ENCODE results near the gene PHRF1. TPM values are rescaled to one million over a fixed set of nuclear protein-coding genes. Genes with fewer than 3 reads are reported as not detected.
"Not testable (repeated sequence)": the region's sequence is repeated elsewhere in the genome, so short reads cannot be mapped to it uniquely, and the experiment has no call there.

PHRF1 gene
- total and polyA plus RNA-seq, 4 donors, result 2.4 to 25.2 (median 18.8) TPM

GRCh38 chr11:650482-650881, 74.2 kb downstream of the PHRF1 start:
- Histone ChIP-seq H3K27me3 (ENCODE audit: control insufficient read depth in 4 of 4, insufficient read depth in 4 of 4, low read length in 3 of 4) (no peaks in the 10 kb centered on the region), H3K4me3 (ENCODE audit: low read depth in 1 of 3, low read length in 3 of 3) (no peak overlapping the region), H3K36me3 (ENCODE audit: control insufficient read depth in 4 of 4, insufficient read depth in 3 of 4, low read depth in 1 of 4, low read length in 3 of 4) (peaks cover 0 to 2% (median 2%) of the 10 kb centered on the region in 4 donors), H3K27ac (ENCODE audit: low read depth in 1 of 2, low read length in 2 of 2) (no peak overlapping the region), H3K9me3 (ENCODE audit: control insufficient read depth in 4 of 4, low read length in 3 of 4) (no peaks in the 10 kb centered on the region), H3K4me1 (ENCODE audit: control insufficient read depth in 4 of 4, insufficient read depth in 4 of 4, low read length in 3 of 4) (peaks cover 4 to 28% (median 19%) of the 10 kb centered on the region in 4 donors), H3K9ac (ENCODE audit: low read depth in 1 of 2, low read length in 2 of 2) (no peak overlapping the region)
- TF ChIP-seq RXRA (IDR thresholded peaks at IDR 0.05) (no peak), RAD21 (IDR thresholded peaks at IDR 0.05) (no peak), FOXA2 (IDR thresholded peaks at IDR 0.05) (no peak), FOXA1 (IDR thresholded peaks at IDR 0.05) (no peak), TAF1 (conservative IDR thresholded peaks at IDR 0.05) (no peak), HNF4A (conservative IDR thresholded peaks at IDR 0.05) (no peak), NR2F2 (IDR thresholded peaks at IDR 0.05) (no peak), HNF4G (IDR thresholded peaks at IDR 0.05) (no peak), REST (IDR thresholded peaks at IDR 0.05) (no peak), JUND (IDR thresholded peaks at IDR 0.05) (no peak), CTCF (IDR thresholded peaks at IDR 0.05; ENCODE audit: low read depth, low read length, missing input control) (no peak), YY1 (IDR thresholded peaks at IDR 0.05) (no peak)
- TF ChIP-seq, protein P1, sequence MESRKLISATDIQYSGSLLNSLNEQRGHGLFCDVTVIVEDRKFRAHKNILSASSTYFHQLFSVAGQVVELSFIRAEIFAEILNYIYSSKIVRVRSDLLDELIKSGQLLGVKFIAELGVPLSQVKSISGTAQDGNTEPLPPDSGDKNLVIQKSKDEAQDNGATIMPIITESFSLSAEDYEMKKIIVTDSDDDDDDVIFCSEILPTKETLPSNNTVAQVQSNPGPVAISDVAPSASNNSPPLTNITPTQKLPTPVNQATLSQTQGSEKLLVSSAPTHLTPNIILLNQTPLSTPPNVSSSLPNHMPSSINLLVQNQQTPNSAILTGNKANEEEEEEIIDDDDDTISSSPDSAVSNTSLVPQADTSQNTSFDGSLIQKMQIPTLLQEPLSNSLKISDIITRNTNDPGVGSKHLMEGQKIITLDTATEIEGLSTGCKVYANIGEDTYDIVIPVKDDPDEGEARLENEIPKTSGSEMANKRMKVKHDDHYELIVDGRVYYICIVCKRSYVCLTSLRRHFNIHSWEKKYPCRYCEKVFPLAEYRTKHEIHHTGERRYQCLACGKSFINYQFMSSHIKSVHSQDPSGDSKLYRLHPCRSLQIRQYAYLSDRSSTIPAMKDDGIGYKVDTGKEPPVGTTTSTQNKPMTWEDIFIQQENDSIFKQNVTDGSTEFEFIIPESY (IDR thresholded peaks at IDR 0.05), result no peak
- WGBS, result 96% methylated on average over 10 of the region's 10 CpGs
- no peak for DNase-seq (ENCODE audit: low spot score)

DNA sequence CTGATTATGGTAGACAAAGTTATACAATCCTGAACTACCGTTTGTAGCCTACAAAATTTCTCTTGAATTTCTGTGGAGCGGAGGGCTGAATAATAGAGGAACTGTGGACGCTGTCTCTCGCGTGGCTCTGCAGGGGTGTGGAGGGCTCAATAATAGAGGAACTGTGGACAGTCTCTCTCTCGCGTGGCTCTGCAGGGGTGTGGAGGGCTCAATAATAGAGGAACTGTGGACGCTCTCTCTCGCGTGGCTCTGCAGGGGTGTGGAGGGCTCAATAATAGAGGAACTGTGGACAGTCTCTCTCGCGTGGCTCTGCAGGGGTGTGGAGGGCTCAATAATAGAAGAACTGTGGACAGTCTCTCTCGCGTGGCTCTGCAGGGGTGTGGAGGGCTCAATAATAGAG, 76.9 kb downstream of the PHRF1 start:
- H3K36me3 ChIP-seq (ENCODE audit: control insufficient read depth in 4 of 4, insufficient read depth in 3 of 4, low read depth in 1 of 4, low read length in 3 of 4); H3K4me3 ChIP-seq (ENCODE audit: low read depth in 1 of 3, low read length in 3 of 3); H3K27me3 ChIP-seq (ENCODE audit: control insufficient read depth in 4 of 4, insufficient read depth in 4 of 4, low read length in 3 of 4); H3K27ac ChIP-seq (ENCODE audit: low read depth in 1 of 2, low read length in 2 of 2); H3K9ac ChIP-seq (ENCODE audit: low read depth in 1 of 2, low read length in 2 of 2); H3K9me3 ChIP-seq (ENCODE audit: control insufficient read depth in 4 of 4, low read length in 3 of 4); DNase-seq (ENCODE audit: low spot score): not testable (repeated sequence)
- H3K4me1 ChIP-seq (ENCODE audit: control insufficient read depth in 4 of 4, insufficient read depth in 4 of 4, low read length in 3 of 4), result peaks cover 10 to 46% (median 37%) of the 10 kb centered on the region in 4 donors
- 88% methylated on average over 14 of the region's 14 CpGs for WGBS
